ENCODE measurements around the gene C22orf31.
A peak's percentile ranks its signal among the peaks of the same experiment; 100 is the strongest.
"Not testable (repeated sequence)": the region's sequence is repeated elsewhere in the genome, so short reads cannot be mapped to it uniquely, and the experiment has no call there.

C22orf31 gene

GRCh38 chr22:29044657-29045176 is 16.9 kb downstream of the C22orf31 start:
- TF ChIP-seq, protein P1, sequence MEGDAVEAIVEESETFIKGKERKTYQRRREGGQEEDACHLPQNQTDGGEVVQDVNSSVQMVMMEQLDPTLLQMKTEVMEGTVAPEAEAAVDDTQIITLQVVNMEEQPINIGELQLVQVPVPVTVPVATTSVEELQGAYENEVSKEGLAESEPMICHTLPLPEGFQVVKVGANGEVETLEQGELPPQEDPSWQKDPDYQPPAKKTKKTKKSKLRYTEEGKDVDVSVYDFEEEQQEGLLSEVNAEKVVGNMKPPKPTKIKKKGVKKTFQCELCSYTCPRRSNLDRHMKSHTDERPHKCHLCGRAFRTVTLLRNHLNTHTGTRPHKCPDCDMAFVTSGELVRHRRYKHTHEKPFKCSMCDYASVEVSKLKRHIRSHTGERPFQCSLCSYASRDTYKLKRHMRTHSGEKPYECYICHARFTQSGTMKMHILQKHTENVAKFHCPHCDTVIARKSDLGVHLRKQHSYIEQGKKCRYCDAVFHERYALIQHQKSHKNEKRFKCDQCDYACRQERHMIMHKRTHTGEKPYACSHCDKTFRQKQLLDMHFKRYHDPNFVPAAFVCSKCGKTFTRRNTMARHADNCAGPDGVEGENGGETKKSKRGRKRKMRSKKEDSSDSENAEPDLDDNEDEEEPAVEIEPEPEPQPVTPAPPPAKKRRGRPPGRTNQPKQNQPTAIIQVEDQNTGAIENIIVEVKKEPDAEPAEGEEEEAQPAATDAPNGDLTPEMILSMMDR (conservative IDR thresholded peaks at IDR 0.05; ENCODE audit: low read length): no peak
- H3K4me3 ChIP-seq (ENCODE audit: low read length): peak overlapping the region; percentile 3; the same call in 1 of the 2 replicates
- peak; percentile 76 for DNase-seq (ENCODE audit: low read depth)

DNA sequence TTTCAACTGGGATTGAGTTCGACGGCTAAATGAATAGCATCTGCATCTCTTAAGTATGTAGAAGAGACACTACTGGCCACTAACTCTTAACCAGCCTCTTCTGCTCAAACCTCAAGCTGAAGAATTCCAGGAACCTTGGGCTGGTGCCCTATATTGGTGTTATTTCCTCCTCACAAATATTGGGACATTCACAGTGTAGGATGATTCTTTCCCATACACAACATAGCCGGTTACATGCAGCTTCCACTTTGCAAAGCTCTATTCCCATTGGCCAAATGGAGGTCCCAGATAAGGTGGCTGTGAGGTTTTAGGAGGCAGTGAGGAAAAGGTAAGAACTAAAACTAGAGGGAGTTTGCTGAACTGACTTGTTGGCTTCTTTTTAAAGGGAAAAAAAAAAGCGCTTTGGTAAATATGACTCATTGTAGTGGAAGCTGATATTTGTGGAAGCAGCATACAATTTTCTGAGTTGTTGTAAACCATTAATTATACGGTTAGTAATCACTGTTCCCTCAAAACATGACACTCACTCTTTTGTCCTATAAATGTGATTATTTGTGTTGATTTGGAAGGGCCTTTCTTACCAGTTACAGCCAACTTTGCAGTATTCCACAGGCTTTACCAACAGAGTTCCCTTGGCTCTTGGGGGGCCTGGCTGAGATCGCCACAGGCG is 17.6 kb downstream of the C22orf31 start:
- TF ChIP-seq, protein P1 (conservative IDR thresholded peaks at IDR 0.05; ENCODE audit: low read length): peak; percentile 15
- H3K4me3 ChIP-seq (ENCODE audit: low read length): peak overlapping the region; percentile 3; the same call in 1 of the 2 replicates
- peak; percentile 89 for DNase-seq (ENCODE audit: low read depth)

- TF ChIP-seq, protein P1 (conservative IDR thresholded peaks at IDR 0.05; ENCODE audit: low read length): no peak
- DNase-seq (ENCODE audit: low read depth): peak; percentile 61
- H3K4me3 ChIP-seq (ENCODE audit: low read length): no peak overlapping the region
Observed at GRCh38 chr22:29041408-29041807, 20.2 kb downstream of the C22orf31 start.

- DNase-seq (ENCODE audit: low read depth): peak; percentile 90
- no peak overlapping the region for H3K4me3 ChIP-seq (ENCODE audit: low read length)
- TF ChIP-seq, protein P1 (conservative IDR thresholded peaks at IDR 0.05; ENCODE audit: low read length): peak; percentile 99
Observed at GRCh38 chr22:29040385-29041275, 21.0 kb downstream of the C22orf31 start.

GRCh38 chr22:29039684-29040083 is 21.9 kb downstream of the C22orf31 start:
- not testable (repeated sequence) for H3K4me3 ChIP-seq (ENCODE audit: low read length); DNase-seq (ENCODE audit: low read depth)

DNA sequence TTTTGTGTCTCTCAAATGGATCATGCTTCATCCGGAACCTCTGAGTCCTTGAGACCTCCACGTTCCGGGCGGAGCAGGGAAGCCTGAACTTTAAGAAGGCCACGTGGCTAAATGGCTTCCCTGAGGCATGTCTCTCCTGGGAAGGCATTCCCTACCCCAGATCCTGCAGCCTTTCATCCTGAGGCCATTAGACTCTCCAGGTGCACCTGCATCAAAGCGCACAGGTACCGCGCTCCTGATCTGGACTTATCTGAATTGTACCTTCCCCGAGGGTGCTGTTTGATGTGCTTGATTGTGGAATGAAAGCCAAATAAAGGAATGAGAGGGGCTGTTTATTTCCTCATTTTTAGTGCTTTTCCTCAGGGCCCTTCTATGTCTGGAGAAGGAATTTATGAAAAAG is 22.5 kb downstream of the C22orf31 start:
- no peak overlapping the region for H3K4me3 ChIP-seq (ENCODE audit: low read length)
- DNase-seq (ENCODE audit: low read depth): no peak
- TF ChIP-seq, protein P1 (conservative IDR thresholded peaks at IDR 0.05; ENCODE audit: low read length): no peak

- TF ChIP-seq, protein P1 (conservative IDR thresholded peaks at IDR 0.05; ENCODE audit: low read length): no peak
Observed at GRCh38 chr22:29037340-29037932, 24.2 kb downstream of the C22orf31 start.

More at GRCh38 chr22:29037340-29037932, 24.2 kb downstream of the C22orf31 start:
- H3K4me3 ChIP-seq (ENCODE audit: low read length): no peak overlapping the region
- DNase-seq (ENCODE audit: low read depth): no peak

Data from AG10803 (cell line).